ENCODE measurements around the gene DSCAM. TPM values are rescaled to one million over a fixed set of nuclear protein-coding genes. Genes with fewer than 3 reads are reported as not detected.
"Not testable (repeated sequence)": the region's sequence is repeated elsewhere in the genome, so short reads cannot be mapped to it uniquely, and the experiment has no call there.

DSCAM gene
- polyA plus RNA-seq, 4 donors = 0.06 to 0.13 (median 0.11) TPM

GRCh38 chr21:40282912-40283886, 563.8 kb downstream of the DSCAM start:
- DNase-seq (ENCODE audit: low read depth in 4 of 4, low spot score in 3 of 4) = no peak

- no peak for DNase-seq (ENCODE audit: low read depth in 4 of 4, low spot score in 3 of 4)
These were observed 568.6 kb downstream of the DSCAM start for GRCh38 chr21:40278345-40278744.

- DNase-seq (ENCODE audit: low read depth in 4 of 4, low spot score in 3 of 4) = no peak
These were observed 571.0 kb downstream of the DSCAM start for GRCh38 chr21:40276001-40276400.

- DNase-seq (ENCODE audit: low read depth in 4 of 4, low spot score in 3 of 4) = no peak
These were observed 574.9 kb downstream of the DSCAM start for GRCh38 chr21:40272037-40272436.

GRCh38 chr21:40271164-40271563, 575.8 kb downstream of the DSCAM start:
- DNase-seq (ENCODE audit: low read depth in 4 of 4, low spot score in 3 of 4) = no peak

GRCh38 chr21:40270047-40270446, 576.9 kb downstream of the DSCAM start:
- DNase-seq (ENCODE audit: low read depth in 4 of 4, low spot score in 3 of 4) = no peak

GRCh38 chr21:40269239-40269638, 577.7 kb downstream of the DSCAM start:
- no peak for DNase-seq (ENCODE audit: low read depth in 4 of 4, low spot score in 3 of 4)

- not testable (repeated sequence) for DNase-seq (ENCODE audit: low read depth in 4 of 4, low spot score in 3 of 4)
These were observed 588.5 kb downstream of the DSCAM start for GRCh38 chr21:40258456-40258855.

GRCh38 chr21:40257342-40257741, 589.6 kb downstream of the DSCAM start:
- no peak for DNase-seq (ENCODE audit: low read depth in 4 of 4, low spot score in 3 of 4)

- DNase-seq (ENCODE audit: low read depth in 4 of 4, low spot score in 3 of 4) = no peak
These were observed 591.2 kb downstream of the DSCAM start for GRCh38 chr21:40255518-40256444.

GRCh38 chr21:40254540-40255465, 592.2 kb downstream of the DSCAM start:
- no peak for DNase-seq (ENCODE audit: low read depth in 4 of 4, low spot score in 3 of 4)

- no peak for DNase-seq (ENCODE audit: low read depth in 4 of 4, low spot score in 3 of 4)
These were observed 593.8 kb downstream of the DSCAM start for GRCh38 chr21:40253112-40253511.

GRCh38 chr21:40250514-40251294, 596.3 kb downstream of the DSCAM start:
- DNase-seq (ENCODE audit: low read depth in 4 of 4, low spot score in 3 of 4) = no peak

- peak in 1 of 4 donors; percentile 24 for DNase-seq (ENCODE audit: low read depth in 4 of 4, low spot score in 3 of 4)
These were observed 602.0 kb downstream of the DSCAM start for GRCh38 chr21:40244981-40245380.

GRCh38 chr21:40243685-40244084, 603.3 kb downstream of the DSCAM start:
- no peak for DNase-seq (ENCODE audit: low read depth in 4 of 4, low spot score in 3 of 4)

- no peak for DNase-seq (ENCODE audit: low read depth in 4 of 4, low spot score in 3 of 4)
These were observed 604.2 kb downstream of the DSCAM start for GRCh38 chr21:40242586-40243265.

- DNase-seq (ENCODE audit: low read depth in 4 of 4, low spot score in 3 of 4) = no peak
These were observed 611.4 kb downstream of the DSCAM start for GRCh38 chr21:40235528-40235927.

- no peak for DNase-seq (ENCODE audit: low read depth in 4 of 4, low spot score in 3 of 4)
These were observed 615.0 kb downstream of the DSCAM start for GRCh38 chr21:40231979-40232378.

- no peak for DNase-seq (ENCODE audit: low read depth in 4 of 4, low spot score in 3 of 4)
These were observed 619.9 kb downstream of the DSCAM start for GRCh38 chr21:40227096-40227495.
